Upper lobe of left lung (tissue), 4 donors: Measurements from ENCODE around the gene TUBGCP6.

Experiments used
- EP300 ChIP-seq, 4 donors: sonication (generic); formaldehyde crosslinking; IDR thresholded peaks; one replicate each; pipeline ENCODE4 v1.5.1; 2017; ENCODE audit warnings: antibody characterized with exemption in 4 of 4, control low read depth in 2 of 4
- POLR2A ChIP-seq, 4 donors: fragments of 450-650 bp; IDR thresholded peaks; one replicate each; pipeline ENCODE4 v1.5.1; 2016 to 2017; ENCODE audit warnings: antibody characterized with exemption in 4 of 4, mild to moderate bottlenecking in 2 of 4
- POLR2AphosphoS5 ChIP-seq, 2 donors: sonication (generic); formaldehyde crosslinking; IDR thresholded peaks; one replicate each; pipeline ENCODE4 v1.5.1; 2017; ENCODE audit warnings: antibody characterized with exemption in 2 of 2
- TF ChIP-seq, protein P1 (sequence below), 6 experiments: fragments of 450-650 bp in 4 of 6; fragments of 200-600 bp in 2 of 6; sonication (generic) in 2 of 6; IDR thresholded peaks; one replicate each; pipeline ENCODE4 v1.5.1; 2016 to 2019; ENCODE audit warnings: antibody characterized with exemption in 6 of 6

DNA sequence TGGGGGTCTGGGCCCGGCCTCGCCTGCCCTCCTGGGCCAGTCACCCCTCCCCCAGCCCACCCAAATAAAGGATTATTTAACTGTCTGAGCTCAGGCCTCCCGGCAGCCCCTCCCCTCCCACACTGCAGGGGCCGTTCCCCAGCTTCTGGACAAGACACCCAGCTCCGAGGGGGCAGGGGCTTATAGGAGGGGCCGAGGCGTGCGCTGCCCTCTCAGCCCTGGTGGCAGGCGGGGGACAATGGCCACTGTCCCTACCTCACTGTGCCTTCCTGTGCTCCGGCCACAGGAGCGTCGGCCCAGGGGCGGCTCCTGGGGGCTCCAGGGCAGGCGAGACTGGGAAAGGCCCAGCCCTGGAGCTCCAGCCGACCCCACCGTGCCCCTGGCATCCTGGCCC is 46.2 kb downstream of the TUBGCP6 start:
- TF ChIP-seq, protein P1, sequence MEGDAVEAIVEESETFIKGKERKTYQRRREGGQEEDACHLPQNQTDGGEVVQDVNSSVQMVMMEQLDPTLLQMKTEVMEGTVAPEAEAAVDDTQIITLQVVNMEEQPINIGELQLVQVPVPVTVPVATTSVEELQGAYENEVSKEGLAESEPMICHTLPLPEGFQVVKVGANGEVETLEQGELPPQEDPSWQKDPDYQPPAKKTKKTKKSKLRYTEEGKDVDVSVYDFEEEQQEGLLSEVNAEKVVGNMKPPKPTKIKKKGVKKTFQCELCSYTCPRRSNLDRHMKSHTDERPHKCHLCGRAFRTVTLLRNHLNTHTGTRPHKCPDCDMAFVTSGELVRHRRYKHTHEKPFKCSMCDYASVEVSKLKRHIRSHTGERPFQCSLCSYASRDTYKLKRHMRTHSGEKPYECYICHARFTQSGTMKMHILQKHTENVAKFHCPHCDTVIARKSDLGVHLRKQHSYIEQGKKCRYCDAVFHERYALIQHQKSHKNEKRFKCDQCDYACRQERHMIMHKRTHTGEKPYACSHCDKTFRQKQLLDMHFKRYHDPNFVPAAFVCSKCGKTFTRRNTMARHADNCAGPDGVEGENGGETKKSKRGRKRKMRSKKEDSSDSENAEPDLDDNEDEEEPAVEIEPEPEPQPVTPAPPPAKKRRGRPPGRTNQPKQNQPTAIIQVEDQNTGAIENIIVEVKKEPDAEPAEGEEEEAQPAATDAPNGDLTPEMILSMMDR (IDR thresholded peaks at IDR 0.05) = no peak
- TF ChIP-seq POLR2A (IDR thresholded peaks at IDR 0.05) (no peak), POLR2AphosphoS5 (IDR thresholded peaks at IDR 0.05) (no peak), EP300 (IDR thresholded peaks at IDR 0.05) (no peak)
